GM21576 (cell line): Measurements from ENCODE around the gene IFNA21.
A peak's percentile ranks its signal among the peaks of the same experiment; 100 is the strongest.
"Not testable (repeated sequence)": the region's sequence is repeated elsewhere in the genome, so short reads cannot be mapped to it uniquely, and the experiment has no call there.

Source experiments
- ATAC-seq: cut with Tn5 transposase; IDR thresholded peaks from one replicate; pipeline ENCODE4 v1.9.1; 2021; ENCODE audit warnings: mild to moderate bottlenecking, moderate library complexity; ENCODE audit not compliant: unreplicated experiment

IFNA21 gene

GRCh38 chr9:21144603-21145002 is 21.9 kb downstream of the IFNA21 start:
- ATAC-seq, result peak; percentile 56

GRCh38 chr9:21141427-21141882 is 25.0 kb downstream of the IFNA21 start, which contains the start of gene IFNW1:
IFNW1 (minus strand) TSS chr9:21141832; CDS start chr9:21141570, 262 bp downstream.
- ATAC-seq, result peak; percentile 57

- ATAC-seq, result no peak
Measured at GRCh38 chr9:21137020-21137419, 29.4 kb downstream of the IFNA21 start.

GRCh38 chr9:21135736-21136135 is 30.7 kb downstream of the IFNA21 start:
- no peak for ATAC-seq

- not testable (repeated sequence) for ATAC-seq
Measured at GRCh38 chr9:21128186-21128585, 38.3 kb downstream of the IFNA21 start.

GRCh38 chr9:21121595-21122251 is 44.7 kb downstream of the IFNA21 start:
- ATAC-seq, result peak; percentile 99

GRCh38 chr9:21121079-21121478 is 45.4 kb downstream of the IFNA21 start:
- peak; percentile 44 for ATAC-seq

- ATAC-seq, result no peak
Measured at GRCh38 chr9:21119093-21119770, 47.2 kb downstream of the IFNA21 start.
